22Rv1 (cell line): ENCODE results near the gene FLT4.

Experiments used
- H3K27ac ChIP-seq: fragments of 450-650 bp; 2 replicates; pipeline ENCODE4 v1.5.1; 2017
- CTCF ChIP-seq: fragments of 450-650 bp; IDR thresholded peaks from 2 replicates; pipeline ENCODE4 v1.5.1; 2017; ENCODE audit warnings: mild to moderate bottlenecking
- ZFX ChIP-seq: fragments of 450-650 bp; IDR thresholded peaks from 2 replicates; pipeline ENCODE4 v1.6.1; 2017; ENCODE audit warnings: antibody characterized with exemption, borderline replicate concordance

The FLT4 gene

GRCh38 chr5:180598316-180598701 lies 51.1 kb downstream of the FLT4 start:
- H3K27ac ChIP-seq, result no peak overlapping the region
- TF ChIP-seq CTCF (no peak), ZFX (no peak)

- no peak for TF ChIP-seq ZFX
- TF ChIP-seq CTCF, result no peak
- no peak overlapping the region for H3K27ac ChIP-seq
Observed at GRCh38 chr5:180596668-180597231, 52.6 kb downstream of the FLT4 start.

- TF ChIP-seq CTCF (no peak), ZFX (no peak)
- peak overlapping the region; percentile 15; the same call in 1 of the 2 replicates for H3K27ac ChIP-seq
Observed at GRCh38 chr5:180596115-180596667, 53.2 kb downstream of the FLT4 start.

- TF ChIP-seq ZFX, result no peak
- TF ChIP-seq CTCF, result no peak
- H3K27ac ChIP-seq, result peak overlapping the region; percentile 15; the same call in 1 of the 2 replicates
Observed at GRCh38 chr5:180595381-180596114, 53.9 kb downstream of the FLT4 start.

GRCh38 chr5:180595046-180595379 lies 54.4 kb downstream of the FLT4 start:
- TF ChIP-seq CTCF, result no peak
- no peak for TF ChIP-seq ZFX
- peak overlapping the region; percentile 15; the same call in 1 of the 2 replicates for H3K27ac ChIP-seq

GRCh38 chr5:180594311-180595045 lies 54.9 kb downstream of the FLT4 start:
- TF ChIP-seq ZFX (no peak), CTCF (no peak)

More at GRCh38 chr5:180594311-180595045, 54.9 kb downstream of the FLT4 start:
- no peak overlapping the region for H3K27ac ChIP-seq
